GM23248 (cell line): ENCODE results near the gene INPP5D. TPM values are rescaled to one million over a fixed set of nuclear protein-coding genes. Genes with fewer than 3 reads are reported as not detected.

Experiments
- DNase-seq: peaks from one replicate; pipeline ENCODE4 v3.0.0-alpha.2; 2015
- H2AFZ ChIP-seq: fragments of 200-600 bp; sonication (generic); 2 replicates; pipeline ENCODE4 v1.6.1; 2016; ENCODE audit warnings: antibody characterized with exemption
- H3F3A ChIP-seq: fragments of 200-600 bp; sonication (generic); 2 replicates; pipeline ENCODE4 v1.6.1; 2016; ENCODE audit warnings: mild to moderate bottlenecking, antibody characterized with exemption, mixed run types; ENCODE audit not compliant: insufficient read depth
- H3K27ac ChIP-seq: fragments of 200-600 bp; sonication (generic); 2 replicates; pipeline ENCODE4 v1.5.1; 2016; ENCODE audit warnings: mild to moderate bottlenecking
- H3K27me3 ChIP-seq: fragments of 200-600 bp; sonication (generic); replicated peaks from 2 replicates; pipeline ENCODE4 v1.6.1; 2016; ENCODE audit warnings: mild to moderate bottlenecking; ENCODE audit not compliant: insufficient read depth
- H3K36me3 ChIP-seq: fragments of 200-600 bp; sonication (generic); 2 replicates; pipeline ENCODE4 v1.6.1; 2016; ENCODE audit warnings: low read depth, mild to moderate bottlenecking
- H3K4me1 ChIP-seq: fragments of 200-600 bp; sonication (generic); 2 replicates; pipeline ENCODE4 v1.6.1; 2016; ENCODE audit warnings: mild to moderate bottlenecking; ENCODE audit not compliant: insufficient read depth
- H3K4me2 ChIP-seq: fragments of 200-600 bp; sonication (generic); one replicate; pipeline ENCODE4 v1.6.1; 2016; ENCODE audit warnings: mild to moderate bottlenecking; ENCODE audit not compliant: unreplicated experiment
- H3K4me3 ChIP-seq: fragments of 200-600 bp; sonication (generic); 2 replicates; pipeline ENCODE4 v1.5.1; 2016; ENCODE audit warnings: mild to moderate bottlenecking
- H3K79me2 ChIP-seq: fragments of 200-600 bp; sonication (generic); 2 replicates; pipeline ENCODE4 v1.6.1; 2016; ENCODE audit warnings: mild to moderate bottlenecking; ENCODE audit not compliant: insufficient read depth
- H3K9ac ChIP-seq: fragments of 200-600 bp; sonication (generic); 2 replicates; pipeline ENCODE4 v1.6.1; 2016; ENCODE audit warnings: mild to moderate bottlenecking
- H3K9me2 ChIP-seq: fragments of 200-600 bp; sonication (generic); 2 replicates; pipeline ENCODE4 v1.6.1; 2016; ENCODE audit warnings: mixed run types, mild to moderate bottlenecking, moderate library complexity; ENCODE audit not compliant: insufficient read depth
- H3K9me3 ChIP-seq: fragments of 200-600 bp; sonication (generic); one replicate; pipeline ENCODE4 v1.6.1; 2017; ENCODE audit warnings: low read depth
- H4K20me1 ChIP-seq: fragments of 200-600 bp; sonication (generic); 2 replicates; pipeline ENCODE4 v1.6.0; 2016; ENCODE audit not compliant: insufficient read depth
- EZH2 ChIP-seq: fragments of 200-600 bp; sonication (generic); IDR thresholded peaks from 2 replicates; pipeline ENCODE4 v1.6.1; 2018; ENCODE audit warnings: antibody characterized with exemption, mild to moderate bottlenecking; ENCODE audit not compliant: insufficient read depth, poor library complexity, severe bottlenecking
- EZH2phosphoT487 ChIP-seq: fragments of 200-600 bp; sonication (generic); IDR thresholded peaks from 2 replicates; pipeline ENCODE4 v1.6.1; 2018; ENCODE audit warnings: antibody characterized with exemption, moderate library complexity, mild to moderate bottlenecking, low read depth; ENCODE audit not compliant: insufficient read depth
- WGBS, 2 experiments: methylation state at CpG; one replicate each; pipeline ENCODE4 v1.1.6; 2015 to 2017; ENCODE audit warnings: low lambda C conversion rate in 2 of 2, low coverage in 1 of 2; ENCODE audit errors: missing lambda C conversion rate in 2 of 2; 5-methylcytosine and 5-hydroxymethylcytosine counted together
- in situ Hi-C: fragments of 300-500 bp; cut with MboI; formaldehyde crosslinking; loops from 2 replicates; pipeline ENCODE4 v1.15.0; 2020
- polyA plus RNA-seq: library from polyadenylated mRNA; unstranded; fragments of >200 nt; fragmentation: Nextera tagmentation; extraction: Ambion mirVana; gene quantifications from 2 replicates; pipeline ENCODE4 v1.2.1, GENCODE V29; 2016
- total RNA-seq: library from RNA; depleted of rRNA; stranded (reverse); fragments of >200 nt; shearing (Covaris generic); gene quantifications from 2 replicates; pipeline ENCODE4 v1.2.3, GENCODE V29; 2014; rRNA removed

INPP5D gene
- total RNA-seq (not detected in 2 replicates), polyA plus RNA-seq (0.13 and 0.23 TPM in 2 replicates)

DNA sequence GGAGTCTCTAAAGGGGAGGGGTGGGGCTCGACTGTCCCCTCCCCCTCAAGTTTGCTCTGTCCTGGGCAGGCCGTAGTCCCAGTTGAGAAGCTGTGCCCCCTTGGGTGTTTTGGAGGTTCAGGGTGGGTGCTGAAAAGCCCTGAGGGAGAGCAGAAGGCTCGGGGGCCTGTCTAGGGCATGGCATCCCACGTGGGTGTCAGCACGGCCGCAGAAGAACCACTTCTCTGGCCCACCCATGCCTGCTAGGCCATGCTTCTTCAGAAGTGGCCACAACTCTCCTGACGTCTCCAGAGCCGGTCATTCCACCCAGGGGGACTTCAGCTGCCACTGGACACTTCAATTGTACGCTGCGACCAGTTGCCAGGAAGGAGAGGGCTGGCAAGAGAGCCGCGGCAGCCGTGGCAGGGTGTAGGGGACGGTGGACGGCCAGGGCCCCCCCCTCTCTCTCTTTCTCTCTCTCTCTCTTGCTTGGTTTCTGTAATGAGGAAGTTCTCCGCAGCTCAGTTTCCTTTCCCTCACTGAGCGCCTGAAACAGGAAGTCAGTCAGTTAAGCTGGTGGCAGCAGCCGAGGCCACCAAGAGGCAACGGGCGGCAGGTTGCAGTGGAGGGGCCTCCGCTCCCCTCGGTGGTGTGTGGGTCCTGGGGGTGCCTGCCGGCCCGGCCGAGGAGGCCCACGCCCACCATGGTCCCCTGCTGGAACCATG, at the start of gene INPP5D:
INPP5D (plus strand) TSS at position 546 of the 704 bp plus-strand sequence; CDS start at position 683, 137 bp downstream.
- H2AFZ ChIP-seq, result no peak within 1 kb of the TSS
- no peak within 1 kb of the TSS for H3K4me2 ChIP-seq
- in situ Hi-C loops, result loop anchor here (10.0 kb wide), 1 partner anchor 205 kb away; no protein-coding TSS in a partner anchor
- no peak within 1 kb of the TSS for H3K27ac ChIP-seq
- no peaks in the 10 kb centered on the region for H3K9me3 ChIP-seq
- H3K36me3 ChIP-seq, result no peaks in the 10 kb centered on the region
- no peak within 1 kb of the TSS for H3K9ac ChIP-seq
- no peak for TF ChIP-seq EZH2
- no peak for TF ChIP-seq EZH2phosphoT487
- H4K20me1 ChIP-seq, result no peaks in the 10 kb centered on the region
- no peaks in the 10 kb centered on the region for H3F3A ChIP-seq
- H3K4me1 ChIP-seq, result no peaks in the 10 kb centered on the region
- no peaks in the 10 kb centered on the region for H3K79me2 ChIP-seq
- no peak within 1 kb of the TSS for H3K4me3 ChIP-seq
- H3K9me2 ChIP-seq, result no peaks in the 10 kb centered on the region
- 76 to 82% methylated on average over 21 to 26 of the region's 26 CpGs for WGBS, 2 experiments
- DNase-seq, result no peak
- no peaks in the 10 kb centered on the region for H3K27me3 ChIP-seq

DNA sequence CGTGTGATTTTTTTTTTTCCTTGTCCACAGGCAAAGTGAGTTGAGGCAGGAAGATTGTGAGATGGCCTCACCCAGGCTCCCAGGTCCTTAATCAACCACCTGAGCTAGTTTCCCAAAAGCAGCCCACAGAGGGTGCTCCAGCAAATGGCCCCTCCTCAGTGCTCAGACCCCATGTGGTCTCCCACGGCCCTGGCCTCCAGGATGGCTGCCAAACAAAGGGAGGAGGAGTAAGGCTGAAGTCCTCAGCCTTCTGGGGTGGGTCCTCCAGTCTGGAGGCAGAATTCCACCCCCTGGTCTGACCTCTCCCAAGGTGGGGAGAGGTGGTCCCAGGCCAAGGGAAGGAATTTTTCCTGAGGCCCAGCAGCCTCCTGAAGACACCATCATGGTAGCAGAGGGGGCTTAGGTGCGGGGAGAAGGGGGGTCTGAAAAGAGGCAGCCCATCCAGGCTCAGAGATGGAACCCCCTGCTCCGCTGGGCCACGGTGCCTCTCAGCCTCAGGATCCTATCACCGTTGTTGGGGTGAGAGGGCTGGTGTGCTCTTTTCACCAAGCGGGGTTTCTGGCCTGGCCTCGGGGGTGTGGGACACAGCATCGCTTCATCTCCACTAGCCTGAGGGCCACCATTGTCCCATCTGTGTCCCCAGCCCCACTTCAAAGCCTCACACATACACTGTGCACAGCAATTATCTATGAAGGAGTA, 49.4 kb upstream of the INPP5D start:
- TF ChIP-seq EZH2 (no peak), EZH2phosphoT487 (no peak)
- H2AFZ ChIP-seq, result no peak overlapping the region
- H3K4me2 ChIP-seq, result no peak overlapping the region
- no peaks in the 10 kb centered on the region for H4K20me1 ChIP-seq
- H3K4me1 ChIP-seq, result no peaks in the 10 kb centered on the region
- WGBS, 2 experiments, result 50 to 58% methylated on average over 8 to 9 of the region's 9 CpGs
- no peak overlapping the region for H3K4me3 ChIP-seq
- no peaks in the 10 kb centered on the region for H3K36me3 ChIP-seq
- no peak overlapping the region for H3K9ac ChIP-seq
- peaks cover 10% of the 10 kb centered on the region; the same call in 1 of the 2 replicates for H3K27me3 ChIP-seq
- H3K9me3 ChIP-seq, result no peaks in the 10 kb centered on the region
- no peaks in the 10 kb centered on the region for H3F3A ChIP-seq
- H3K27ac ChIP-seq, result no peak overlapping the region
- DNase-seq, result no peak
- no peaks in the 10 kb centered on the region for H3K79me2 ChIP-seq
- in situ Hi-C loops, result no loop called here
- H3K9me2 ChIP-seq, result no peaks in the 10 kb centered on the region

DNA sequence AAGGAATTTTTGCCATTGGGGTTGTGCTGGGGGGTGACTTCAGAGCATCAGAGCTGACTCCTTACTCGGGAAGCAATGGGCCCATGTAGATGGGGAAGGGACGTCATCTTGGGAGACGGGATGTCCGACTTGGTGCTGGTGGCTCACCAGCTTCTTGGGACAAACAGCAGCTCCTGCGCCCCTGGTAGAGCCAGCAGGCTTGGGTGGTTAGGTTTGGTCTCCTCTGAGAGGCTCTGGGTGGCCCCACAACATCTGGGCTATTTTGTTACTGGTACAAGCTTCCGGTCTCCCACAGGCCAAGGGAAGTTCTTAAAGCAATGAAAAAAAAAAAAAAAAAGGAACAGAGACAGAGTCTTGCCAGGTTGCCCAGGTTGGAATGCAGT, 48.9 kb upstream of the INPP5D start:
- Histone ChIP-seq H3K4me3 (no peak overlapping the region), H3K27ac (no peak overlapping the region), H4K20me1 (no peaks in the 10 kb centered on the region), H3F3A (no peaks in the 10 kb centered on the region), H3K4me2 (no peak overlapping the region), H3K9me3 (no peaks in the 10 kb centered on the region), H3K9ac (no peak overlapping the region), H3K4me1 (no peaks in the 10 kb centered on the region), H3K9me2 (no peaks in the 10 kb centered on the region), H2AFZ (no peak overlapping the region), H3K79me2 (no peaks in the 10 kb centered on the region), H3K36me3 (no peaks in the 10 kb centered on the region), H3K27me3 (0 out of 2 replicates have a peak, but pooled peaks cover 5% of the 10 kb centered on the region)
- TF ChIP-seq EZH2phosphoT487 (no peak), EZH2 (no peak)
- WGBS, 2 experiments, result 63 to 74% methylated on average over 6 of the region's 6 CpGs
- in situ Hi-C loops, result no loop called here
- no peak for DNase-seq

DNA sequence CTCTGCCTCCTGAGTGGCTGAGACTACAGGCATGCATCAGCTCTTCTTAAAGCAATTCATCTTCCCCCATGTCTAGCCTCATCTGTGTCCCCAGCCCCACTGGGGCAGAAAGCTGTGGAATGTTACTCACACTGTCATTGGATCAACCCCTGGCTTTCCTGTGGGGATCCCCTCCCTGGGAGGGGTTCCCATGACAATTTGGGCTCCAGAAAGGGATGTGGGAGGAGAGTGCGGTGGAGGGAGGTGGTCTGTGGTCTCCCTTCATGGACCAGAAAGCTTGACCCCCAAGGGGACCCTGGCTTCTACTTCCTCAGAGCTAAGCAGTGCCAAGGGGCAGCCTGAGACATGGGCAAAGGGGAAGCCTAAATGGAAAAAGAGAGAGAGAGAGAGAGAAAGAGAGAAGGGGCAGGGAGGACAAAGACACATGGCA, 48.4 kb upstream of the INPP5D start:
- Histone ChIP-seq H3K27me3 (0 out of 2 replicates have a peak, but pooled peaks cover 5% of the 10 kb centered on the region), H3F3A (no peaks in the 10 kb centered on the region), H3K9me3 (no peaks in the 10 kb centered on the region), H3K4me3 (no peak overlapping the region), H3K4me1 (no peaks in the 10 kb centered on the region), H3K79me2 (no peaks in the 10 kb centered on the region), H2AFZ (no peak overlapping the region), H3K27ac (no peak overlapping the region), H4K20me1 (no peaks in the 10 kb centered on the region), H3K9me2 (no peaks in the 10 kb centered on the region), H3K4me2 (no peak overlapping the region), H3K9ac (no peak overlapping the region), H3K36me3 (no peaks in the 10 kb centered on the region)
- TF ChIP-seq EZH2phosphoT487, result no peak
- no peak for TF ChIP-seq EZH2
- WGBS, 2 experiments, result 55 to 67% methylated on average over 1 of the region's 1 CpG
- in situ Hi-C loops, result no loop called here
- DNase-seq, result no peak
